Neural progenitor cell (in vitro differentiated cells): ENCODE data around the gene SENP2. TPM values are rescaled to one million over a fixed set of nuclear protein-coding genes. Genes with fewer than 3 reads are reported as not detected.

Experiments
- DNase-seq: peaks from one replicate; pipeline ENCODE4 v3.0.0-alpha.2; 2016; ENCODE audit warnings: low spot score
- H2AFZ ChIP-seq: fragments of 200-600 bp; sonication (generic); replicated peaks from 2 replicates; pipeline ENCODE4 v1.6.1; 2016; ENCODE audit warnings: antibody characterized with exemption
- H3F3A ChIP-seq: fragments of 200-600 bp; sonication (generic); 2 replicates; pipeline ENCODE4 v1.6.1; 2016; ENCODE audit warnings: antibody characterized with exemption, low read depth
- H3K27ac ChIP-seq: fragments of 200-600 bp; sonication (generic); 2 replicates; pipeline ENCODE4 v1.5.1; 2016; ENCODE audit warnings: mild to moderate bottlenecking
- H3K27me3 ChIP-seq: fragments of 200-600 bp; sonication (generic); 2 replicates; pipeline ENCODE4 v1.6.1; 2016; ENCODE audit warnings: mild to moderate bottlenecking, moderate library complexity
- H3K36me3 ChIP-seq: fragments of 200-600 bp; sonication (generic); 2 replicates; pipeline ENCODE4 v1.5.1; 2016
- H3K4me1 ChIP-seq: fragments of 200-600 bp; sonication (generic); 2 replicates; pipeline ENCODE4 v1.6.1; 2016; ENCODE audit warnings: mixed run types
- H3K4me2 ChIP-seq: fragments of 200-600 bp; sonication (generic); 2 replicates; pipeline ENCODE4 v1.6.1; 2016
- H3K4me3 ChIP-seq: fragments of 200-600 bp; sonication (generic); 2 replicates; pipeline ENCODE4 v1.5.1; 2016
- H3K79me2 ChIP-seq: fragments of 200-600 bp; sonication (generic); 2 replicates; pipeline ENCODE4 v1.6.1; 2016; ENCODE audit warnings: low read depth
- H3K9ac ChIP-seq: fragments of 200-600 bp; sonication (generic); 2 replicates; pipeline ENCODE4 v1.6.1; 2016
- H3K9me3 ChIP-seq: fragments of 200-600 bp; sonication (generic); 2 replicates; pipeline ENCODE4 v1.5.1; 2016; ENCODE audit warnings: low read depth
- H4K20me1 ChIP-seq: fragments of 200-600 bp; sonication (generic); 2 replicates; pipeline ENCODE4 v1.6.1; 2016; ENCODE audit warnings: low read depth
- H3K27ac Mint-ChIP-seq: 3 replicates; pipeline ENCODE4 v1.8.0; 2021; ENCODE audit warnings: mixed read lengths
- H3K27me3 Mint-ChIP-seq: 2 replicates; pipeline ENCODE4 v1.8.0; 2022; ENCODE audit warnings: low read depth, mild to moderate bottlenecking, inconsistent platforms, moderate library complexity, mixed read lengths; ENCODE audit not compliant: insufficient read depth
- H3K36me3 Mint-ChIP-seq: 3 replicates; pipeline ENCODE4 v1.8.0; 2021; ENCODE audit warnings: mixed read lengths
- H3K4me1 Mint-ChIP-seq: 3 replicates; pipeline ENCODE4 v1.8.0; 2021; ENCODE audit warnings: mixed read lengths
- H3K4me3 Mint-ChIP-seq: 3 replicates; pipeline ENCODE4 v1.8.0; 2021; ENCODE audit warnings: mild to moderate bottlenecking, moderate library complexity, mixed read lengths
- H3K9me3 Mint-ChIP-seq: 3 replicates; pipeline ENCODE4 v1.8.0; 2020; ENCODE audit warnings: mixed read lengths
- EZH2 ChIP-seq: fragments of 200-600 bp; sonication (generic); IDR thresholded peaks from 2 replicates; pipeline ENCODE4 v1.6.1; 2017; ENCODE audit warnings: antibody characterized with exemption, mild to moderate bottlenecking, moderate library complexity
- EZH2phosphoT487 ChIP-seq: fragments of 200-600 bp; sonication (generic); IDR thresholded peaks from 2 replicates; pipeline ENCODE4 v1.6.1; 2017; ENCODE audit warnings: antibody characterized with exemption
- total RNA-seq: library from RNA; depleted of rRNA; stranded (reverse); fragments of >200 nt; gene quantifications from 2 replicates; pipeline ENCODE4 v1.2.3, GENCODE V29; 2015; ENCODE audit warnings: low replicate concordance
- TF ChIP-seq, protein P1 (sequence below): fragments of 200-600 bp; sonication (generic); IDR thresholded peaks from 2 replicates; pipeline ENCODE4 v1.5.1; 2017; ENCODE audit warnings: antibody characterized with exemption, mild to moderate bottlenecking

SENP2 gene
- total RNA-seq, 1 donor from 2014 or later: 48.4 TPM

DNA sequence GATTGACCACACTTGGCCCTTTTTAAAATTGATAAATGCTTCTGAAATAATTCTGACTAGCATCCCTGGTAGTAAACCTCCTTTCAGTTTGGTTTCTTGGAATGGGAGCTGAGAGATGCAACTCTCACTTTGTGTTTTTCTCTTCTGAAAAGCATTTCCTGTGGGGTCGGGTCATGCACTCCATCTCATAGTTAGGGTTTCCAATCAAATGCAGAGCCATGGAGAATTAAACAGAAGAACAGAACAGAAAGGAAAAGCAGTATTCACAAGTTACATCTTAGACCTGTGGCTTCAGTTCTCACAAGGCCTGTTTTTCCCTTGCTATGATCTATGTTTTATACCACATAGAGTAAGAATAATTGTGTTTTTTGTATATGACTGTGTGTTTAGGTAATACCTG lies 39.7 kb downstream of the SENP2 start:
- Histone ChIP-seq H3K79me2 (no peaks in the 10 kb centered on the region), H3F3A (peaks cover 1% of the 10 kb centered on the region), H3K36me3 (peaks cover 3% of the 10 kb centered on the region), H3K9ac (no peak overlapping the region), H4K20me1 (no peaks in the 10 kb centered on the region), H3K27me3 (no peaks in the 10 kb centered on the region), H3K4me2 (no peak overlapping the region), H3K9me3 (no peaks in the 10 kb centered on the region), H2AFZ (no peak overlapping the region), H3K27ac (no peak overlapping the region), H3K4me3 (no peak overlapping the region), H3K4me1 (no peaks in the 10 kb centered on the region)
- no peak for DNase-seq
- Mint-ChIP-seq H3K27ac (no peak overlapping the region), H3K9me3 (no peaks in the 10 kb centered on the region), H3K4me1 (no peaks in the 10 kb centered on the region), H3K4me3 (no peak overlapping the region), H3K36me3 (peaks cover 20% of the 10 kb centered on the region), H3K27me3 (no peaks in the 10 kb centered on the region)
- TF ChIP-seq EZH2phosphoT487 (no peak), EZH2 (no peak)
- TF ChIP-seq, protein P1, sequence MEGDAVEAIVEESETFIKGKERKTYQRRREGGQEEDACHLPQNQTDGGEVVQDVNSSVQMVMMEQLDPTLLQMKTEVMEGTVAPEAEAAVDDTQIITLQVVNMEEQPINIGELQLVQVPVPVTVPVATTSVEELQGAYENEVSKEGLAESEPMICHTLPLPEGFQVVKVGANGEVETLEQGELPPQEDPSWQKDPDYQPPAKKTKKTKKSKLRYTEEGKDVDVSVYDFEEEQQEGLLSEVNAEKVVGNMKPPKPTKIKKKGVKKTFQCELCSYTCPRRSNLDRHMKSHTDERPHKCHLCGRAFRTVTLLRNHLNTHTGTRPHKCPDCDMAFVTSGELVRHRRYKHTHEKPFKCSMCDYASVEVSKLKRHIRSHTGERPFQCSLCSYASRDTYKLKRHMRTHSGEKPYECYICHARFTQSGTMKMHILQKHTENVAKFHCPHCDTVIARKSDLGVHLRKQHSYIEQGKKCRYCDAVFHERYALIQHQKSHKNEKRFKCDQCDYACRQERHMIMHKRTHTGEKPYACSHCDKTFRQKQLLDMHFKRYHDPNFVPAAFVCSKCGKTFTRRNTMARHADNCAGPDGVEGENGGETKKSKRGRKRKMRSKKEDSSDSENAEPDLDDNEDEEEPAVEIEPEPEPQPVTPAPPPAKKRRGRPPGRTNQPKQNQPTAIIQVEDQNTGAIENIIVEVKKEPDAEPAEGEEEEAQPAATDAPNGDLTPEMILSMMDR: no peak

DNA sequence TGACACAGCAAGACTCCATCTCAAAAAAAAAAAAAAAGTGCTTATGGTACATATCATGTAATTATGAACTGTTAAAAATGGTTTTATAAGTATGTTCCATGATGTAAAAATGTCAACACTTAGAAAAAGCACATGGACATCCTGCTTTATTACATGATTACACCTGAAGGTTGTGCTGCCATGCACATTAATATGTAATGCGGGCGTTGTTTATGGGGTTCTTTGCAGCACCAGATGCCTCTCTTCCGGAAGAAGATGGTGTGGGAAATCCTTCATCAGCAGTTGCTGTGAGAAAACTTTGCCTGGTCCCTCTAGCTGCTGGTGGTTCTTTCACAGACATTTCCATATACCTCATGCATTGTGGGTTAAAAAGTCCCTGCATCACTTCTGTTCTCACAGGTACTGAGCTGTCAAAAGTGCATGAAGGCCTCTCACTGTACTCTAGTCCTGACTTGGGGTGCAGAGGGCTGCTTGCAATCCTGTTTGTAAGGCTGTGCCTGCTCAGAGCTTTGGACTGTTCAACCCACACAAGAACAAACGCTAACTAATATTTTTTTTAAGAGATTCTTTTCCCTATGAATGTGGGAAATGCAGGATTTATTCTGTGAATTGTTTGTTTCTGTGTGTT lies 43.6 kb downstream of the SENP2 start:
- Histone ChIP-seq H3K4me2 (no peak overlapping the region), H3K36me3 (peaks cover 3% of the 10 kb centered on the region), H3K4me1 (no peaks in the 10 kb centered on the region), H3K4me3 (no peak overlapping the region), H3K9me3 (no peaks in the 10 kb centered on the region), H2AFZ (no peak overlapping the region), H3K27me3 (no peaks in the 10 kb centered on the region), H3K27ac (no peak overlapping the region), H3F3A (peaks cover 3% of the 10 kb centered on the region), H4K20me1 (no peaks in the 10 kb centered on the region), H3K79me2 (no peaks in the 10 kb centered on the region), H3K9ac (no peak overlapping the region)
- H3K4me1 Mint-ChIP-seq: no peaks in the 10 kb centered on the region
- H3K9me3 Mint-ChIP-seq: no peaks in the 10 kb centered on the region
- peaks cover 13% of the 10 kb centered on the region for H3K36me3 Mint-ChIP-seq
- no peak overlapping the region for H3K4me3 Mint-ChIP-seq
- H3K27ac Mint-ChIP-seq: no peak overlapping the region
- no peak for TF ChIP-seq EZH2phosphoT487
- no peak for DNase-seq
- H3K27me3 Mint-ChIP-seq: no peaks in the 10 kb centered on the region

- no peaks in the 10 kb centered on the region for H3K9me3 ChIP-seq
- no peaks in the 10 kb centered on the region for H3K4me1 ChIP-seq
- no peak for DNase-seq
- H3K4me3 ChIP-seq: no peak overlapping the region
- Mint-ChIP-seq H3K4me3 (no peak overlapping the region), H3K36me3 (peaks cover 11% of the 10 kb centered on the region), H3K27ac (no peak overlapping the region), H3K9me3 (no peaks in the 10 kb centered on the region), H3K27me3 (no peaks in the 10 kb centered on the region), H3K4me1 (no peaks in the 10 kb centered on the region)
- H3K4me2 ChIP-seq: no peak overlapping the region
- H2AFZ ChIP-seq: no peak overlapping the region
- no peaks in the 10 kb centered on the region for H3K79me2 ChIP-seq
- no peaks in the 10 kb centered on the region for H3K27me3 ChIP-seq
- H3K9ac ChIP-seq: no peak overlapping the region
- peaks cover 3% of the 10 kb centered on the region for H3K36me3 ChIP-seq
- no peaks in the 10 kb centered on the region for H4K20me1 ChIP-seq
- H3F3A ChIP-seq: peaks cover 3% of the 10 kb centered on the region
- TF ChIP-seq, protein P1: no peak
- TF ChIP-seq EZH2 (no peak), EZH2phosphoT487 (no peak)
- no peak overlapping the region for H3K27ac ChIP-seq
Observed at GRCh38 chr3:185630182-185630622, 44.1 kb downstream of the SENP2 start.

- Histone ChIP-seq H3K4me1 (no peaks in the 10 kb centered on the region), H3K9me3 (no peaks in the 10 kb centered on the region), H3K36me3 (peaks cover 1% of the 10 kb centered on the region), H3K9ac (no peak overlapping the region), H3K4me2 (no peak overlapping the region), H3K79me2 (no peaks in the 10 kb centered on the region), H4K20me1 (no peaks in the 10 kb centered on the region), H2AFZ (no peak overlapping the region), H3K27ac (no peak overlapping the region), H3K4me3 (no peak overlapping the region), H3K27me3 (no peaks in the 10 kb centered on the region), H3F3A (peaks cover 3% of the 10 kb centered on the region)
- Mint-ChIP-seq H3K27ac (no peak overlapping the region), H3K27me3 (no peaks in the 10 kb centered on the region), H3K36me3 (peaks cover 11% of the 10 kb centered on the region), H3K9me3 (no peaks in the 10 kb centered on the region), H3K4me1 (no peaks in the 10 kb centered on the region), H3K4me3 (no peak overlapping the region)
- TF ChIP-seq EZH2phosphoT487: no peak
- TF ChIP-seq, protein P1: no peak
- no peak for TF ChIP-seq EZH2
- no peak for DNase-seq
Observed at GRCh38 chr3:185631108-185631507, 45.0 kb downstream of the SENP2 start.
